Ectodermal cell (in vitro differentiated cells): ENCODE results near the gene C1orf226. TPM values are rescaled to one million over a fixed set of nuclear protein-coding genes. Genes with fewer than 3 reads are reported as not detected.
"Not testable (repeated sequence)": the region's sequence is repeated elsewhere in the genome, so short reads cannot be mapped to it uniquely, and the experiment has no call there.

Experiments
- H3K27ac ChIP-seq: 2 replicates; pipeline ENCODE4 v1.7.0; 2013; ENCODE audit warnings: mild to moderate bottlenecking, low read depth, low read length; ENCODE audit not compliant: insufficient read depth, poor library complexity, severe bottlenecking
- H3K27me3 ChIP-seq: 2 replicates; pipeline ENCODE4 v1.7.0; 2013; ENCODE audit warnings: mild to moderate bottlenecking, low read length; ENCODE audit not compliant: insufficient read depth, control insufficient read depth, poor library complexity, severe bottlenecking
- H3K36me3 ChIP-seq: one replicate; pipeline ENCODE4 v1.7.0; 2013; ENCODE audit warnings: low read length; ENCODE audit not compliant: control insufficient read depth, insufficient read depth
- H3K4me1 ChIP-seq: one replicate; pipeline ENCODE4 v1.7.0; 2013; ENCODE audit warnings: low read length; ENCODE audit not compliant: control insufficient read depth, insufficient read depth
- H3K4me3 ChIP-seq: 2 replicates; pipeline ENCODE4 v1.7.0; 2013; ENCODE audit warnings: low read depth, low read length, control low read depth; ENCODE audit not compliant: insufficient read depth
- H3K9me3 ChIP-seq: 2 replicates; pipeline ENCODE4 v1.7.0; 2013; ENCODE audit warnings: mild to moderate bottlenecking, low read length, moderate library complexity; ENCODE audit not compliant: control insufficient read depth
- WGBS, 2 experiments: methylation state at CpG; one replicate each; pipeline ENCODE4 v1.1.7; 2013; ENCODE audit warnings: missing lambda C conversion rate in 2 of 2; 5-methylcytosine and 5-hydroxymethylcytosine counted together
- polyA plus RNA-seq, 4 experiments: library from polyadenylated mRNA; stranded (reverse); fragments of 50-300 nt; gene quantifications; one replicate each; pipeline ENCODE4 v1.2.3, GENCODE V29; 2013

Gene C1orf226
- 14.6 TPM for polyA plus RNA-seq (2013, experiment 1 of 4)
- polyA plus RNA-seq (2013, experiment 2 of 4), result 19.9 TPM
- 12.9 TPM for polyA plus RNA-seq (2013, experiment 3 of 4)
- polyA plus RNA-seq (2013, experiment 4 of 4), result 14.7 TPM

- Histone ChIP-seq H3K27me3 (no peaks in the 10 kb centered on the region), H3K4me1 (peaks cover 21% of the 10 kb centered on the region), H3K9me3 (no peaks in the 10 kb centered on the region), H3K36me3 (peaks cover 6% of the 10 kb centered on the region), H3K27ac (no peak within 1 kb of the TSS), H3K4me3 (no peak within 1 kb of the TSS)
- whole genome bisulfite sequencing, 2 experiments, result 94 to 97% methylated on average over 3 of the region's 3 CpGs
These were observed at the start of gene C1orf226 for GRCh38 chr1:162381383-162381782. Gene C1orf226 (plus strand): TSS chr1:162381728. CDS start chr1:162381902, 174 bp downstream.

- Histone ChIP-seq H3K4me1 (peaks cover 11% of the 10 kb centered on the region), H3K9me3 (no peaks in the 10 kb centered on the region), H3K36me3 (no peaks in the 10 kb centered on the region), H3K27me3 (no peaks in the 10 kb centered on the region), H3K27ac (peak overlapping the region; percentile 48), H3K4me3 (no peak overlapping the region)
These were observed 47.5 kb upstream of the C1orf226 start for GRCh38 chr1:162333991-162334390.

GRCh38 chr1:162335126-162335525 is 46.4 kb upstream of the C1orf226 start:
- 86 to 89% methylated on average over 5 of the region's 5 CpGs for WGBS, 2 experiments
- H3K4me3 ChIP-seq, result no peak overlapping the region
- H3K27ac ChIP-seq, result no peak overlapping the region

GRCh38 chr1:162336621-162337285 is 44.8 kb upstream of the C1orf226 start:
- H3K4me1 ChIP-seq, result peaks cover 11% of the 10 kb centered on the region
- H3K27me3 ChIP-seq, result no peaks in the 10 kb centered on the region
- H3K27ac ChIP-seq, result no peak overlapping the region
- no peaks in the 10 kb centered on the region for H3K9me3 ChIP-seq
- WGBS, 2 experiments, result 88 to 91% methylated on average over 7 of the region's 7 CpGs
- H3K4me3 ChIP-seq, result no peak overlapping the region
- H3K36me3 ChIP-seq, result no peaks in the 10 kb centered on the region

More at GRCh38 chr1:162335126-162335525, 46.4 kb upstream of the C1orf226 start:
- Histone ChIP-seq H3K27me3 (no peaks in the 10 kb centered on the region), H3K9me3 (no peaks in the 10 kb centered on the region), H3K36me3 (no peaks in the 10 kb centered on the region), H3K4me1 (peaks cover 11% of the 10 kb centered on the region)

- Histone ChIP-seq H3K9me3 (no peaks in the 10 kb centered on the region), H3K4me3 (no peak overlapping the region), H3K4me1 (no peaks in the 10 kb centered on the region), H3K27ac (no peak overlapping the region), H3K36me3 (no peaks in the 10 kb centered on the region), H3K27me3 (no peaks in the 10 kb centered on the region)
- WGBS, 2 experiments, result 97 to 100% methylated on average over 1 of the region's 1 CpG
These were observed 39.0 kb upstream of the C1orf226 start for GRCh38 chr1:162342452-162342983.

- Histone ChIP-seq H3K4me3 (no peak overlapping the region), H3K27me3 (no peaks in the 10 kb centered on the region), H3K36me3 (no peaks in the 10 kb centered on the region), H3K9me3 (no peaks in the 10 kb centered on the region), H3K27ac (no peak overlapping the region), H3K4me1 (no peaks in the 10 kb centered on the region)
- WGBS, 2 experiments, result 90 to 96% methylated on average over 5 of the region's 5 CpGs
These were observed 38.1 kb upstream of the C1orf226 start for GRCh38 chr1:162343470-162343869.

GRCh38 chr1:162347281-162347680 is 34.2 kb upstream of the C1orf226 start:
- no peak overlapping the region for H3K4me3 ChIP-seq
- no peaks in the 10 kb centered on the region for H3K9me3 ChIP-seq
- 67% methylated on average over 3 of the region's 3 CpGs for WGBS, 2 experiments
- no peak overlapping the region for H3K27ac ChIP-seq
- no peaks in the 10 kb centered on the region for H3K4me1 ChIP-seq
- no peaks in the 10 kb centered on the region for H3K27me3 ChIP-seq
- no peaks in the 10 kb centered on the region for H3K36me3 ChIP-seq

- no peak overlapping the region for H3K27ac ChIP-seq
- no peaks in the 10 kb centered on the region for H3K27me3 ChIP-seq
- no peak overlapping the region for H3K4me3 ChIP-seq
- 74 to 80% methylated on average over 11 of the region's 11 CpGs for whole genome bisulfite sequencing, 2 experiments
- no peaks in the 10 kb centered on the region for H3K9me3 ChIP-seq
- no peaks in the 10 kb centered on the region for H3K36me3 ChIP-seq
- H3K4me1 ChIP-seq, result peaks cover 3% of the 10 kb centered on the region
These were observed 31.7 kb upstream of the C1orf226 start for GRCh38 chr1:162349635-162350330.

- 94 to 96% methylated on average over 6 of the region's 6 CpGs for WGBS, 2 experiments
- H3K36me3 ChIP-seq, result no peaks in the 10 kb centered on the region
These were observed 30.2 kb upstream of the C1orf226 start for GRCh38 chr1:162351246-162351842.

GRCh38 chr1:162351874-162352273 is 29.7 kb upstream of the C1orf226 start:
- H3K4me1 ChIP-seq, H3K27ac ChIP-seq, H3K36me3 ChIP-seq, H3K9me3 ChIP-seq, H3K27me3 ChIP-seq, H3K4me3 ChIP-seq: not testable (repeated sequence)
- 93 to 97% methylated on average over 3 of the region's 4 CpGs for WGBS, 2 experiments

More at GRCh38 chr1:162351246-162351842, 30.2 kb upstream of the C1orf226 start:
- no peaks in the 10 kb centered on the region for H3K27me3 ChIP-seq
- no peaks in the 10 kb centered on the region for H3K9me3 ChIP-seq
- peaks cover 3% of the 10 kb centered on the region for H3K4me1 ChIP-seq
- H3K27ac ChIP-seq, result no peak overlapping the region
- no peak overlapping the region for H3K4me3 ChIP-seq
